Activated T-cell treated with anti-CD3 and anti-CD28 coated beads, Interleukin-2, amount 50 U/mL, for 4 hours (primary cell): ENCODE measurements around the gene PKP1. TPM values are rescaled to one million over a fixed set of nuclear protein-coding genes. Genes with fewer than 3 reads are reported as not detected.

Experiments
- ATAC-seq, 2 donors: fragments of 200-7000 bp; cut with Tn5 transposase; one replicate each; pipeline ENCODE4 v1.10.0; 2021
- DNase-seq: peaks from one replicate; pipeline ENCODE4 v3.0.0-alpha.2; 2020
- H3K27me3 Mint-ChIP-seq: one replicate; pipeline ENCODE4 v1.8.0; 2021; ENCODE audit warnings: low read depth, mixed read lengths
- H3K36me3 Mint-ChIP-seq: one replicate; pipeline ENCODE4 v1.8.0; 2022; ENCODE audit warnings: mixed read lengths; ENCODE audit not compliant: insufficient read depth
- H3K4me1 Mint-ChIP-seq: one replicate; pipeline ENCODE4 v1.8.0; 2021; ENCODE audit warnings: low read depth, mixed read lengths
- H3K4me3 Mint-ChIP-seq: one replicate; pipeline ENCODE4 v1.8.0; 2021; ENCODE audit warnings: mild to moderate bottlenecking, moderate library complexity, mixed read lengths
- H3K9me3 Mint-ChIP-seq: one replicate; pipeline ENCODE4 v1.8.0; 2021; ENCODE audit warnings: mixed read lengths
- total RNA-seq, 3 donors: library from RNA; stranded (reverse); gene quantifications; one replicate each; pipeline ENCODE4 v1.2.1, GENCODE V29; 2021

Gene PKP1
- total RNA-seq, 3 donors from 2014 or later, result not detected

GRCh38 chr1:201371792-201372191, 88.5 kb downstream of the PKP1 start:
- Mint-ChIP-seq H3K27me3 (peaks cover 32% of the 10 kb centered on the region), H3K36me3 (no peaks in the 10 kb centered on the region), H3K9me3 (no peaks in the 10 kb centered on the region), H3K4me1 (no peaks in the 10 kb centered on the region), H3K4me3 (no peak overlapping the region)
- ATAC-seq (no peak), DNase-seq (no peak)

- no peak for DNase-seq
- ATAC-seq, result no peak
- Mint-ChIP-seq H3K36me3 (no peaks in the 10 kb centered on the region), H3K27me3 (peaks cover 21% of the 10 kb centered on the region), H3K4me1 (no peaks in the 10 kb centered on the region), H3K9me3 (no peaks in the 10 kb centered on the region), H3K4me3 (no peak overlapping the region)
Observed at GRCh38 chr1:201374364-201374763, 91.1 kb downstream of the PKP1 start.

DNA sequence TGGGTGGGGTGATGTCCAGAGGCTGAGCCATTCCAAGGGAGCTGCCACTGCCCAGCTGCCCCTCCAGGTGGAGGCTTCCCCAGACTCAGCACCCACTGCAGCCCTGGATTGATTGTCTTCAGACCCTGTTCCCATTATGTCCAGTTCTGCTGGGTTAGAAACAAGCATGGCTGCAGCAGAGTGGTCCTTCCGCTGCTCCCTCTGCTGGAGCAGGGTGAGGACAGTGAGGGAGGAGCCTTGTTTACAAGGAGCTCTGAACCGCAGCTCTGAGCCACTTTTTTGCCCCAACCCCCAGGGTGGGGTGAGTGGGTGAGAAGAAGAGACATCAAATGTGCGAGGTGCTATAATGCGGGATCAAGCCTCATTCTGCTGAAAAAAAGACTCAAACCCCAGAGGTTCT, 91.9 kb downstream of the PKP1 start:
- no peaks in the 10 kb centered on the region for H3K4me1 Mint-ChIP-seq
- ATAC-seq (no peak), DNase-seq (no peak)
- H3K27me3 Mint-ChIP-seq, result peaks cover 21% of the 10 kb centered on the region
- H3K9me3 Mint-ChIP-seq, result no peaks in the 10 kb centered on the region
- no peaks in the 10 kb centered on the region for H3K36me3 Mint-ChIP-seq
- H3K4me3 Mint-ChIP-seq, result no peak overlapping the region

DNA sequence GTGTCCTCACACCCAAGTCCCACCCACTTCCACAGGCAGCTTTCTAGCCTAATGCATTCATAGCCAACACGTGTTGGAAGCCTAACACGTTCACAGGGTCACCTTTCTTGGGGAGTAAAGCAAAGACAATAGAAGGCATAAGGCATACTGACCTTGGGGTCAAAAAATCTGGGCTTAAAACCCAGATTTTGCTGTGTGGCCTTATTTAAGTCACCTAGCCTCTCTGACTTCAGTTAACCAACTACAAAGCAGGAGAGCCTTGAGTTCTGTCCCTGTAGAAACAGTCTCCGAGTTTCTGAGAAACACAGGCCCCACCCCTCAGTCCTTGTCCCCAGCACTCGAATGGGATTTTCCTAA, 92.8 kb downstream of the PKP1 start:
- Mint-ChIP-seq H3K27me3 (peaks cover 16% of the 10 kb centered on the region), H3K9me3 (no peaks in the 10 kb centered on the region), H3K36me3 (no peaks in the 10 kb centered on the region), H3K4me3 (no peak overlapping the region), H3K4me1 (no peaks in the 10 kb centered on the region)
- DNase-seq (no peak), ATAC-seq (no peak)

- Mint-ChIP-seq H3K9me3 (no peaks in the 10 kb centered on the region), H3K36me3 (no peaks in the 10 kb centered on the region), H3K4me3 (no peak overlapping the region), H3K4me1 (no peaks in the 10 kb centered on the region), H3K27me3 (peaks cover 11% of the 10 kb centered on the region)
- DNase-seq, result no peak
- ATAC-seq, result peak; percentile 41
Observed at GRCh38 chr1:201376464-201377374, 93.4 kb downstream of the PKP1 start.

DNA sequence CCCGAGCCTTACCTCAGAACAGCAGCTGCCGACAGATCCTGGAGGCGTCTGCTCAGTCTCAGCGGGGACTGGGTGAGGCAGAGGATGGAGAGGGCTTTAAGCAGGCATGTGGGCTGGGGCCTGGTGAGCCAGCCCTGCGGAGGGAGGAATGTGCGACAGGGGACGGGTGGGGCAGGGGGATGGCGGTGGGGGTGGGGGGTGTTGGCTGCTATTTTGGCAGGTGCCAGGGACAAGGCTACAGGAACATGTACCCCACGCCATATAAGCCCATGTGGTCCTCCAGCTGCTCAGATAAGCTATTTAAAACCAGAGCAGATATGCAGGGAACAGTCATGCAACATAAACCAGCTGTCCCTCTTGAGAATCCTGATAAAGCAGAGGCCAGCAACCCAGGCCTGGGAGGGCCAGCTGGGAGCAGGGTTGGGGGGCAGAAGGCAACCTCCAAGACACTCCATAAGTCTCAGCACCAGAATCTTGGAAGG, 94.3 kb downstream of the PKP1 start, which contains the start of gene TNNT2:
TSS of gene TNNT2 (minus strand) at position 70 of the 482 bp plus-strand sequence. CDS start 4,426 bp downstream, outside the sequence.
- Mint-ChIP-seq H3K27me3 (peaks cover 9% of the 10 kb centered on the region), H3K4me1 (no peaks in the 10 kb centered on the region), H3K9me3 (no peaks in the 10 kb centered on the region), H3K36me3 (no peaks in the 10 kb centered on the region), H3K4me3 (no peak within 1 kb of the TSS)
- ATAC-seq (no peak), DNase-seq (no peak)

GRCh38 chr1:201378804-201379203, 95.5 kb downstream of the PKP1 start:
- no peaks in the 10 kb centered on the region for H3K36me3 Mint-ChIP-seq
- no peak overlapping the region for H3K4me3 Mint-ChIP-seq
- H3K9me3 Mint-ChIP-seq, result no peaks in the 10 kb centered on the region
- H3K27me3 Mint-ChIP-seq, result peaks cover 4% of the 10 kb centered on the region
- no peaks in the 10 kb centered on the region for H3K4me1 Mint-ChIP-seq
- DNase-seq (no peak), ATAC-seq (no peak)

DNA sequence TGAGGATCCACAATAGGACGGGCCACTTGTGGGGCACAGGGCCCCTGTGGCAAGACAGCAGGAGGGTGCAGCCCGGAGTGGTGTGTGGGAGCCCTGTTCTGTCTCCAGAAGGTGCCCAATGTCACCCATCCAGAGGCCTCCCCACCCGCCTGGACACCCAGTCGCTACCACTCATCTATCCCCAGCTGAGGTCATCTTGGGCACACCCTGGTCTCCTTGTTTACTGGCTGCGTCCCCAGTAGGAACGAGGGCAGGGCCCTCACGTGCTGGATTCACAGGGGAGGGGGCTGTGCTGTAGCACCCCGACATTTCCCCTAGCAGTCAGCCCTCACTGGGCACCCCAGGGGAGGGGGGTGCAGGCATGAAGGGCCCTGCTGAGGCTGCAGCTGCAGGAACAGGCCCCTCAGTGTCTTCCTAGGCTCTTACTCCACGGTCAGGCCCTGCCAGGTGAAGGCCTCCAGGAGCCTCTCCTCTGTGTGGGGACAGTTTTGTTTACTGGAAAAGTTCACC, 96.5 kb downstream of the PKP1 start:
- Mint-ChIP-seq H3K4me1 (no peaks in the 10 kb centered on the region), H3K4me3 (no peak overlapping the region), H3K36me3 (no peaks in the 10 kb centered on the region), H3K27me3 (peaks cover 8% of the 10 kb centered on the region), H3K9me3 (no peaks in the 10 kb centered on the region)
- DNase-seq, result no peak
- ATAC-seq, result no peak

DNA sequence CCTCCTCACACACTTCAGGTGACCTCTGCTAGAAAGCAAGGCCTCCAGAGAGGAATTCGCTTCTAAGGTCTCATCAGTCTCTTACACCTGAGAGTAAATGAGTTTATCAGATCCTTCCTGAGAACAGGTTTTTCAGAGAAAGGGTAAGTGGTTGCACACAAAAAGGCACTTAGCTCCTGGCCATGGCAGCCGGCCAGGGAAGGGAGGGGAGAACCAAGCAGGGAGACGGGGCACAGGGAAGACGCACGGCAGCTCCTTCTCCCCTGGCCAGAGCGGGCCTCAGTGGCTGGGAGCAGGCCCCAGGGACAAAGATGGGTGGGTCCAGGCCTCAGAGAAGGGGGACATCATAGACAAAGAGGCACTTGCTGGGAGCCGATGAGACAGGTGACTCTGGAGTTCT, 97.8 kb downstream of the PKP1 start:
- no peaks in the 10 kb centered on the region for H3K9me3 Mint-ChIP-seq
- H3K4me3 Mint-ChIP-seq, result no peak overlapping the region
- ATAC-seq, result no peak
- DNase-seq, result no peak
- no peaks in the 10 kb centered on the region for H3K36me3 Mint-ChIP-seq
- peaks cover 16% of the 10 kb centered on the region for H3K27me3 Mint-ChIP-seq
- no peaks in the 10 kb centered on the region for H3K4me1 Mint-ChIP-seq

Other genes starting within 250 kb of the PKP1 start
- gene CACNA1S, start 171.1 kb upstream of the PKP1 start, total RNA-seq, result not detected
- not detected for gene ASCL5, start 156.3 kb upstream of the PKP1 start, total RNA-seq
- gene TMEM9, start 129.0 kb upstream of the PKP1 start, total RNA-seq, result 10 to 100 TPM in 1 of 3 donors, 1 to 10 TPM in 2; 9.7 to 14.0 (median 9.9) TPM
- not detected for gene IGFN1, start 92.7 kb upstream of the PKP1 start, total RNA-seq
- not detected for gene TNNT2, start 94.2 kb downstream of the PKP1 start, total RNA-seq
- gene LAD1, start 115.8 kb downstream of the PKP1 start, total RNA-seq, result under 1 TPM; 0.10 to 0.49 (median 0.21) TPM
- not detected for gene TNNI1, start 138.2 kb downstream of the PKP1 start, total RNA-seq
- gene PHLDA3, start 185.7 kb downstream of the PKP1 start, total RNA-seq, result 1 to 10 TPM; 1.4 to 4.1 (median 3.4) TPM
- 10 to 100 TPM; 51.5 to 54.3 (median 52.4) TPM for gene CSRP1, start 223.6 kb downstream of the PKP1 start, total RNA-seq